Muscle of leg (tissue), 16 donors: Measurements from ENCODE around the gene KLHL10. TPM values are rescaled to one million over a fixed set of nuclear protein-coding genes. Genes with fewer than 3 reads are reported as not detected.
A peak's percentile ranks its signal among the peaks of the same experiment; 100 is the strongest.

Source experiments
- DNase-seq: peaks from one replicate; pipeline ENCODE4 v3.0.0; 2013
- H3K27ac ChIP-seq: one replicate; pipeline ENCODE4 v1.5.1; 2013; ENCODE audit warnings: mild to moderate bottlenecking, low read length, control low read depth
- H3K27me3 ChIP-seq: one replicate; pipeline ENCODE4 v1.6.1; 2013; ENCODE audit warnings: low read length; ENCODE audit not compliant: control insufficient read depth, insufficient read depth
- H3K36me3 ChIP-seq: one replicate; pipeline ENCODE4 v1.6.1; 2013; ENCODE audit warnings: low read length; ENCODE audit not compliant: control insufficient read depth, insufficient read depth
- H3K4me1 ChIP-seq: one replicate; pipeline ENCODE4 v1.6.1; 2013; ENCODE audit warnings: low read length; ENCODE audit not compliant: control insufficient read depth, insufficient read depth
- H3K4me3 ChIP-seq: one replicate; pipeline ENCODE4 v1.5.1; 2013; ENCODE audit warnings: low read length, control low read depth
- H3K9me3 ChIP-seq: replicated peaks from 2 replicates; pipeline ENCODE4 v1.6.1; 2013; ENCODE audit warnings: low read depth, low read length; ENCODE audit not compliant: control insufficient read depth
- WGBS: methylation state at CpG from one replicate; pipeline ENCODE4 v1.1.5; 2013; ENCODE audit warnings: missing lambda C conversion rate; ENCODE audit not compliant: insufficient coverage; 5-methylcytosine and 5-hydroxymethylcytosine counted together
- long read RNA-seq, 11 donors: transcript quantifications; one replicate each; lab custom pipeline, GENCODE V29; 2026
- polyA plus RNA-seq, 8 donors: library from polyadenylated mRNA; unstranded; fragments of 120-200 nt; gene quantifications; one replicate each; pipeline versions ENCODE4 v1.2.1 to v1.2.3, GENCODE V29; 2013; ENCODE audit warnings: inconsistent platforms in 1 of 8, low replicate concordance in 1 of 8; ENCODE audit not compliant: insufficient read length in 8 of 8, insufficient read depth in 1 of 8
- total RNA-seq: library from RNA; stranded (reverse); fragments of 120-200 nt; gene quantifications from one replicate; pipeline ENCODE4 v1.2.4, GENCODE V29; 2013

KLHL10 gene
- total RNA-seq (0.09 TPM), polyA plus RNA-seq (under 1 TPM in 7 of 8 donors, not detected in 1; 0.08 to 0.51 (median 0.23) TPM)
- long read RNA-seq, donor 1, result 0 reads
- long read RNA-seq, donor 2, result 0 reads
- long read RNA-seq, donor 3, result 0 reads
- long read RNA-seq, donor 4, partial matches to known transcripts, result 5 of 19 reads
- long read RNA-seq, donor 4, other reads (novel, unspliced or antisense), result 14 of 19 reads
- long read RNA-seq, donor 5, result 0 reads
- long read RNA-seq, donor 6, result 0 reads
- long read RNA-seq, donor 7, result 0 reads
- long read RNA-seq, donor 8, result 0 reads
- long read RNA-seq, donor 9, result 0 reads
- long read RNA-seq, donor 10, result 0 reads
- long read RNA-seq, donor 11, partial matches to known transcripts, result 40 of 55 reads
- long read RNA-seq, donor 11, other reads (novel, unspliced or antisense), result 15 of 55 reads

DNA sequence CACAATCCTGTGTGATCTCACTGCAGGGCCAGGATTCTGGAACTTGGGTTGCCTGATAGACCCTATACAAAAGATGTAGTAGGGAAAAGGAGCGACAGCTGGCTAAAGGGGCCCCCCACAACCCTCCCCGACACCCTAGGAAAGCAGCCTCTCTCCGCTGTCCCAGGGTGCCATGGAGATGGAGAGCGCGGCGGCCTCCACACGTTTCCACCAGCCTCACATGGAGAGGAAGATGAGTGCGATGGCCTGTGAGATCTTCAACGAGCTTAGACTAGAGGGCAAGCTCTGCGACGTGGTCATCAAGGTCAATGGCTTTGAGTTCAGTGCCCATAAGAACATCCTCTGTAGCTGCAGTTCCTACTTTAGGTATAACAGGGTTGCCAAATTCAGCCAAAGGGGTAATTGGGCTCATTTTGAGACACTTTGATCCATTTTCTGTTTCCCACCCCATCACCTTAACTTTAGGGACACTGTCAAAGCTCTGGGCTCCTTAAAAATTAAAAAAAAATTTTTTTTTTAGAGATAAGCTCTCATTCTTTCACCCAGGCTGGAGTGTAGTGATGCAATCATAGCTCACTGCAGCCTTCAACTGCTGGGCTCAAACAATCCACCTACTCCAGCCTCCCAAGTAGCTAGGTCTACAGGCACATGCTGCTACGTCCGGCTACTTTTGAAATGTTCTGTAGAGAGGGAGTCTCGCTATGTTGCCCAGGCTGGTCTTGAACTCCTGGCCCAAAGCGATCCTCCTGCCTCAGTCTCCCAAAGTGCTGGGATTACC is at the start of gene KLHL10:
KLHL10 (plus strand) TSS at position 65 of the 778 bp plus-strand sequence; CDS start at position 173, 108 bp downstream.
- H3K4me3 ChIP-seq, result peak within 1 kb of the TSS; percentile 88
- H3K36me3 ChIP-seq, result peaks cover under 1% of the 10 kb centered on the region
- DNase-seq, result no peak
- WGBS, result 96% methylated on average over 9 of the region's 15 CpGs
- H3K9me3 ChIP-seq, result no peaks in the 10 kb centered on the region
- no peaks in the 10 kb centered on the region for H3K27me3 ChIP-seq
- H3K27ac ChIP-seq, result no peak within 1 kb of the TSS
- peaks cover 15% of the 10 kb centered on the region for H3K4me1 ChIP-seq

DNA sequence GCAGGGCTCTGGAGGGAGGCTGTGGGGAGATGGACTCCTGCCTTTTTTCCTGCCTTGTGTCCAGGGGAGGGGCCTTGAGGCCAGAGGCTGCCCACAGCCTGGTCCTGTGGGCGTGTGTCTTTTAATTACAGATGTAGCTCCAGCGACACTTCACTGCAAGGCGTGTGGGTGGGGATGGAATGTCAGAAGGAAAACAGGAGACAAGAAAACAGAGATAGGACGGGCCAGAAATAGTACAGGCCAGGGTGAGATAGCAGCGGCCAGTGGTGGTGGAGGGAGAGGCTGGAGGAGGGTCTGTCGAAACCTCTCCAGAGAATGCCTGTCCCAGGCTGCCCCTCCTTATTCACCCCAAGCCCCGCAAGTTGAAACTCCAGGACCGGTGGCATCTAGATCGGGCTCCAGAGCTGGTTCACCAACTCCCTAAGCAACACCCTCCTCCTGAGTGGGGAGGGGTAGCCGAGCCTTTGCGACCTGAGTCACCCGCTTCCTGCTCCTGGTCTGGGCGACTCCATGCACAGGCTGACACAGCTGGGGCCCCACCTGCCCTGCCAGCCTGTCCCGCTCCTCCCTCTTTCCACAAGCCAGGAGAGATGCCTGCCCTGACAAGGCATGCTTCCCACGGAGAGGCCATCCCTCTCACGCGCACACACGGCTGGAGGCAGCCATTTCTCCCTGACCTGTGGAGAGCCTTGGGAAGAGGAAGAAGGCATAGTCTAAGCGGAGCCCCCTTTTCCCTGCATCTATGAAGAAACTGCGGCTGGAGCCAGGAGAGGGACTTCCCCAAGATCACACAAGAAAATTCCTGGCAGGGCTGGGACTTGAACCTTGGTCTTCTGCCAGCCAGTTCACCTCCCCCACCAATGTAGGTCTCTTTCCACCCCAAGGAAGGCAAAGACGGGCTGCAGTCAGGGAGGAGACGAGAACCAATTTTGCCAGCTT is 44.5 kb upstream of the KLHL10 start:
- no peaks in the 10 kb centered on the region for H3K9me3 ChIP-seq
- H3K27me3 ChIP-seq, result no peaks in the 10 kb centered on the region
- WGBS, result 8% methylated on average over 7 of the region's 22 CpGs
- H3K4me3 ChIP-seq, result no peak overlapping the region
- H3K36me3 ChIP-seq, result no peaks in the 10 kb centered on the region
- H3K27ac ChIP-seq, result peak overlapping the region; percentile 29
- peaks cover 21% of the 10 kb centered on the region for H3K4me1 ChIP-seq
- peak; percentile 35 for DNase-seq

GRCh38 chr17:41793784-41794539 is 43.7 kb upstream of the KLHL10 start:
- no peak for DNase-seq
- H3K4me3 ChIP-seq, result no peak overlapping the region
- no peaks in the 10 kb centered on the region for H3K9me3 ChIP-seq
- peak overlapping the region; percentile 29 for H3K27ac ChIP-seq
- WGBS, result 50% methylated on average over 1 of the region's 14 CpGs
- H3K4me1 ChIP-seq, result peaks cover 21% of the 10 kb centered on the region
- no peaks in the 10 kb centered on the region for H3K27me3 ChIP-seq
- no peaks in the 10 kb centered on the region for H3K36me3 ChIP-seq

DNA sequence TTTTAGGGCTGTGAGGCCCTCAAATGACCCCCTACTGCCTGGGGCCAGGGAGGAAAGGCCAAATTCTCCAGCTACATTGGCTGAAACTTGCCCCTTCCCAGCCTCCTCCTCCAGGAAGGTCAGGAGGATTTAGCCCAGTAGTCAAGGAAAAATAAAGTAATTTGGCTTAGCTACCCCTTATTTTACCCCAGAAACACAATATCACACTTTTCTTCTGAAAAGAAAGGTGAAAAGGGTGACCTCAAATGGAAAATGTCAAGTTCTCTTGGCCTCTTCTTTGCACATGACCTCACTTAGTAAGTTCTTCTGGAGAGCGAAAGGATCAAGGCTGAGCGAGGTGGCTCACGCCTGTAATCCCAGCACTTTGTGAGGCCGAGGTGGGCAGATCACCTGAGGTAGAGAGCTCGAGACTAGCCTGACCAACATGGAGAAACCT is 43.1 kb upstream of the KLHL10 start:
- Histone ChIP-seq H3K27ac (no peak overlapping the region), H3K27me3 (no peaks in the 10 kb centered on the region), H3K36me3 (no peaks in the 10 kb centered on the region), H3K4me3 (no peak overlapping the region), H3K9me3 (no peaks in the 10 kb centered on the region), H3K4me1 (peaks cover 21% of the 10 kb centered on the region)
- no CpG with 5 or more reads among the region's 5 CpGs for WGBS
- DNase-seq, result no peak

DNA sequence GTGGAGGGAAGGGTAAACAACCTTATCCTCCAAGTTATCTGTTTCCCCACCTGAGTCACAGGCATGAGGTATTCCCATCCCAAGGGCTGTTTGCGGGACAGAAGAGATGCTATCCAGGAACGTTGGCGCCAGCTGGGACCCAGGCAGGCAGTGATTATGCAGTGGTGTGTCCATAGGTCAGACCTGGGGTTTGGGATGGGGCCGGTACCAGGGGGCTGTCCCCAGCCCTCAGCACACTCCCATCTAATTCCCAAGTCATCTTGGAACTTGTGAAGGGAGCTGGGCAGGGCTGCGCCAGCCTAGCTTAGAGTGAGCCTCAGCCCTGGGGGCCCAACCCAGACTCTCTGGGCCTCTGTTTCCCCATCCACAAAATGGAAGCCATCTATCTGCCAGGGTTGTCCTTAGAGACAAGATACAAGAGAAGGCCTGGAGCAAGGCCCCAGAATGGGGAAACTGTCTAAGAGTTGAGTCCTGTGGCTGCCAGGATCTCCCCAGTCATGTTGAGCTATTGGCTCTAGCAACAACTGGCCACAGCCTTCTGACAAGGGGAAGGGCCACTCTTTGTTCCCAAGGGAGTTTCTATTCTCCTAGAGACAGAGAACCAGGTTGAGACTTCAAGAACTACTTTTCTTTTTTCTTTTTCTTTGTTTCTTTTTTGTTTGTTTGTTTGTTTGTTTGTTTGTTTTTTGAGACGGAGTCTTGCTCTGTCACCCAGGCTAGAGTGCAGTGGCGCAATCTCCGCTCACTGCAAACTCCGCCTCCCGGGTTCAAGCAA is 41.3 kb upstream of the KLHL10 start:
- Histone ChIP-seq H3K4me3 (no peak overlapping the region), H3K27ac (no peak overlapping the region), H3K9me3 (no peaks in the 10 kb centered on the region), H3K4me1 (peaks cover 30% of the 10 kb centered on the region), H3K27me3 (no peaks in the 10 kb centered on the region), H3K36me3 (no peaks in the 10 kb centered on the region)
- DNase-seq, result no peak
- 95% methylated on average over 4 of the region's 10 CpGs for WGBS

DNA sequence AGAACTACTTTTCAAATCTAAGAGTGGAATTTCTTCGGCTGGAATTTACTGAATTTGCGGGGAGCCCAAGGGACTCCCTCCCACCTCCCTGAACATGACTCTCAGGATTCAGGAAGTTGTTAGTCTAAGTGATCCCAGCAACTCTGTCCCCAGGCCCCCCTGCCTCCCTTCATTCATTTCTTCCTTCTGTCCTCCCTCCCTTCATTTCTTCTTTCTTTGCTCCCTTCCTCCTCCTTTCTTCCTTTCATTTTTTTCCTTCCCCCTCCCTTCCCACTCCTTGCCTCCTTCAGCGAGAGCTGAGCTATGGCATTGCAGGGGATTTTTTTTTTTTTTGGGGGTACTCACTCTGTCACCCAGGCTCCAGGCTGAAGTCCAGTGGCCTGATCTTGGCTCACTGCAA is 40.2 kb upstream of the KLHL10 start:
- H3K27me3 ChIP-seq, result no peaks in the 10 kb centered on the region
- 54% methylated on average over 2 of the region's 3 CpGs for WGBS
- no peaks in the 10 kb centered on the region for H3K9me3 ChIP-seq
- no peak overlapping the region for H3K4me3 ChIP-seq
- H3K4me1 ChIP-seq, result peaks cover 29% of the 10 kb centered on the region
- no peak overlapping the region for H3K27ac ChIP-seq
- no peak for DNase-seq
- H3K36me3 ChIP-seq, result peaks cover 5% of the 10 kb centered on the region

- Histone ChIP-seq H3K4me1 (peaks cover 16% of the 10 kb centered on the region), H3K9me3 (no peaks in the 10 kb centered on the region), H3K27ac (no peak overlapping the region), H3K27me3 (no peaks in the 10 kb centered on the region), H3K4me3 (no peak overlapping the region), H3K36me3 (peaks cover 10% of the 10 kb centered on the region)
- no peak for DNase-seq
- 74% methylated on average over 5 of the region's 8 CpGs for WGBS
Measured at GRCh38 chr17:41799366-41799765, 38.3 kb upstream of the KLHL10 start.

DNA sequence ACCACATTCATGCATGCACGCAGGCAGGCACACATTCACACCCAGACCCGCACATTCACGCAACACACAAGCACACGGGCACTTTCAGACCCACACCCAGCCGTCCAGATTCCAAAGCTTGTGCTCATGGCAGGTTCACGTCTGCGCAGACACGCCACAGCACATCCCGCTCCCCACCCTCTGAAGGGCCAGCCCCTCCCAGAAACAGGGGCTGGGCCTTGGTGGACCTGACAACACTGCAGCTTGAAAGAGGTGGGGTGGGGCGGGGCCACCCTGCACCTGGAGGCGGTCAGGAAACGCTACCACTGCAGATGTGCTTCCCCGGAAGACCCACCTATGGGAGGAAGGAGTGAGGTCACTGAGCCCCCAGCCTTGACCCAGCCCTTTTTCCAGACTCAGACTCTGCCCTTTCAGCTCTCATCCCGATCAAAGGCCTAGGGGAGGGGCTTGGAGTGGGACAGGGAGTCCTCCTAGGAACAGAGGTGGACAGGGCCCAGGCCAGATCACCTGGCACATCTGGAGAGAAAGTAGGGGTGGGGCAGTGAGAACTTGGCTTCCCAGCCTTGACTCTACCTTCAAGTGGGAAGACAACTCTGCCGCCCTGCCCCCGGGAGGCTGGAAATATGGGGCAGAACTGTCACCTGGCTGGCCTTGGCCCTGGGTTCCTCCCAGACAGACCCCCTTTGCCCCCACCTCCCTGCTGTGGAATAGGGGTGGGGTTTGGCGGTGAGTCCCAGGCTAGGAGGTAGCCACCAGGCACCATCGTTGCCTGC is 36.8 kb upstream of the KLHL10 start:
- Histone ChIP-seq H3K27ac (no peak overlapping the region), H3K27me3 (no peaks in the 10 kb centered on the region), H3K9me3 (no peaks in the 10 kb centered on the region), H3K4me1 (peaks cover 16% of the 10 kb centered on the region), H3K4me3 (no peak overlapping the region), H3K36me3 (peaks cover 14% of the 10 kb centered on the region)
- whole genome bisulfite sequencing, result 21% methylated on average over 4 of the region's 18 CpGs
- DNase-seq, result peak; percentile 46
